Measurements from ENCODE around the gene SPIN1.
A peak's percentile ranks its signal among the peaks of the same experiment; 100 is the strongest.

Gene SPIN1

DNA sequence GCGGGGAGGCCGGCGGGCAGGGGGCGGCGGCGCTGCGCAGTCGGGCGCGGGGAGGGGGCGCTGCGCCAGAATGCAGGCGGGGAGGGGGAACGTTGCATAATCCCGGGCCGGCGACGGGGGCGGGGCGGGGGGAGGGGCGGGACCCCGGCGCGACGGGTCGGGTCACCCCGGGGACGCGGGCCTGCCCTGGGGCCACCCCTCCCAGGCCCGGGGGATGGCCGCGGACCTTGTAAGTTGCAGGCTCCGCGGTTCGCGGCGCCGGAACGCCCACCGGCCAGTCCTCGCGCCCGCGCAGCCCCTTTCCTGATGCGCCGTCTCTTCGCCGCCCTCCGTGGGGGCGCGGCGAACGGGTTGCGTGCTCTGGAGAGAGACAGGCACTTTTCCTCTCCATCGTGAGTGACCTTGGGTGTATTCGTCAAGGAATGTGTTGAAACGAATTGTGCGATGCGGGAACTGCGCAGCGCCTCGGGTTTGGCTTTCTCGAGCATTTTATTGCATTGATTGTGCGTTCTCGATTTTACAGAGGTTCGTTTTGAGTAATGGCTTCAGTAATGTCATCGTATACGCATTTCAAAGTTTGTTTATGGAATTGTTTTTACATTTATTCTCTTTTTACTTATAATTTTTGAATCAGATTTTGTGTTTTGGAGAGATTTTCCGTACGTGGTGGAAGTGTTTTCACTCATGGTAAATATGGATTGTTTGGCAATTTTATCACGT is 802 bp downstream of the SPIN1 start:
- peak; percentile 65 for DNase-seq (ENCODE audit: low spot score)

DNA sequence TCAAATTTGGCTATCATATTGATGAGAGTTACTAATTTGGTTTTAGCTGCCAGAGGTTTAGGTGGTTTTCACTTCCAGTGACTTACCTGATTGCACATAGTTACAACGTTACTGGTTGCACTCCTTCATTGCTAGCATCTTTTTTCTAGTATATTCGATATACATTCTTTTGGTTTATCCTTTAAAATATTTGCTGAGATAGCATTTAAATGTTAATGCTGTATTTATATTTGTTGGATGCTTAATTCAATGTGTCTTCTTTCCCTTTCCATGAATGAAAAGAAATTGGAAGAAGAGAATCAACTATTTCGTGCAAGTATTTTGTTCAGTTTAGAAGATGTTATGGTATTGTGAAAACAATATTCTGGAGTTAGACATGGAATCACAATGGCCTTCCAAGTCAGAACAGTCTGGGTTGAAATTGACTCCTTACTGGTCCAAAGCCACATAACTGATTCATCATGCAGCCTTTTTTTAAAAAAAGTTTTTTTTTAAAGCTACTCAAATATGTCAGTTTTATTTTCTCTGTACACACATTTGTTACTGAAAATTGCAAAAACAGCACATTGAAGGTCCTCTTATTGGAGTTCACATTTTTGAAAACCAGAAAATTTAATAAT is 2.2 kb downstream of the SPIN1 start:
- no peak for DNase-seq (ENCODE audit: low spot score)

DNA sequence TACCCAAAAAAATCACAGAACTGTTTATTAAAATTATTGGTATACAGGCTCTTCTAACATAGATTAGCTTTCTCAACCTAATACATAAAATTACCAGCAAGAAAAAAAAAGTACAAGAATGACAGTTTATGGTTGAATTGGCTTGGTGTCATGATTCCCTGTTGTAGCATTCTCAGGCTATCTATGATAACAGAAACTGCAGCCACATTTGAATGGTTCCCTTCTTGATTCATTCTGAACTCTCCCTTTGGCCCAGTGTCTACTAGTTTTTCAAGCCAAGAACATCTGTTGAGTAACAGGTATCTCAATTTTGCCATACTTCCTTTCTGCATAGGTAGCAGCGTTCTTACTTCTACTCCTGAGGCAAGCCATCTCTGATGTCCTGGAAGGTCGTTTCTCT is 3.0 kb downstream of the SPIN1 start:
- no peak for DNase-seq (ENCODE audit: low spot score)

DNA sequence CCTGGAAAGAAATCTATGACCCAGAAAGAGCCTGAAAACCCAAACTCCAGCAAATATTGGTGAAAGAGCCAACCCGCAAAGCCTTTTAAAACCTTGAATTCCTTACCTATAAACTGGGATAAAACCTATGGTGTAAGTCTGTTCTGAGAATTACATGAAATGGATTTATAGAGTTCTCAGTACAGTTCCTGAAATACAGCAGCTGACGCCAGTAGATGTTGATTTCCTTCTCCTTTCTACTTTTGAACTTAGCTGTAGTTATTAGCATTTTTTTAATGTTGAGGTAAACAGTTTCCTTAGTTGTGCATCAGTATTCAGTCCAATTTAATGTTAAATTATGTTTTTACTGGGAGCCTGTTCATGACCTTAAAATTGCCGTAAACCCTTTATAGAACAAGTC is 3.7 kb downstream of the SPIN1 start:
- DNase-seq (ENCODE audit: low spot score), result no peak

DNA sequence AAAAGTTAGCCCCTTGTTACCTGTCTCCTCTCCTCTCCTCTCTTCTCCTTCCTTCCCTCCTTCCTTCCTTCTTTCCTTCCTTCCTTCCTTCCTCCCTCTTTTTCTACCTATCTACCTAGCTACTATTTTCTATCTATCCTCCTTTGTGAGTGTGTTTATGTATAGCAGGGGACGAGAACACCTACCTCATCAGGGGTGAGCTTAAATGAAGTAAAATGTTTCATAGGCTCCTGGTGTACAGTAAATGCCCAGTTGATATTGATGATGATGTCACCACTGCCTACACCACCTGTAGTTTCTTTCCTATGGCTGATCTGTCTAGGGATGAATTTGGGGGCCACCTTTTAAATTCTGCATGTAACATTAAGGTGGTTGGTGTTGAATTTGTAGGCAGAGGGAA is 4.3 kb downstream of the SPIN1 start:
- DNase-seq (ENCODE audit: low spot score), result no peak

DNA sequence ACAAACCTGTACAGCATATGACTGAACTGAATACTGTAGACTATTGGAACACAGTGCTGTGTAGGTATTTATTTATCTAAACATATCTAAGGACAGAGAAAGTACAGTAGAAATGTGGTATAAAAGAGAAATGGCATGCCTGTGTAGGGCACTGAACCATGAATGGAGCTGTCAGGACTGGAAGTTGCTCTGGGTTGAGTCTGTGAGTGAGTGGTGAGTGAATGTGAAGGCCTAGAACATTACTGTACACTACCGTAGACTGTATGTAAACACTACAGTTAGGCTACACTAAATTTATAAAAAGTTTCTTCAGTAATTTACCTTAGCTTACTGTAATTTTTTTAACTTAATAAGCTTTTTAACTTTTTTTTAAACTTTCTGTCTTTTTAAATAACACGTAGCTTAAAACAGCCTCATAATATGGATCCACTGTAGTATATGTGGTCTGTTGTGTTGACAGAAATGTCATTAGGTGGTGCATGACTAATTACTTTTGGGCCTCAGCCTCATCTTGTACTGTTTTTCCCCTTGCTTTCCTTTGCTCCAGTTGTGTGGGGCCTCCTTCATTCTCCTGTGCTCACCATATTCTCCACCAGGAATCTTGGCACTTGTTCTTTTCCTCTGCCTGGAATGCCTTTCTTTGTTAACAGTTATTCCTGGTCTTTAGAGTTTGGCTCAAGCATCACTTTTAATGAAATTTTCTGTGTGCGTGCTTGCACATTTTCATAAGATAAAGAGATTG is 8.8 kb downstream of the SPIN1 start:
- DNase-seq (ENCODE audit: low spot score), result no peak

DNA sequence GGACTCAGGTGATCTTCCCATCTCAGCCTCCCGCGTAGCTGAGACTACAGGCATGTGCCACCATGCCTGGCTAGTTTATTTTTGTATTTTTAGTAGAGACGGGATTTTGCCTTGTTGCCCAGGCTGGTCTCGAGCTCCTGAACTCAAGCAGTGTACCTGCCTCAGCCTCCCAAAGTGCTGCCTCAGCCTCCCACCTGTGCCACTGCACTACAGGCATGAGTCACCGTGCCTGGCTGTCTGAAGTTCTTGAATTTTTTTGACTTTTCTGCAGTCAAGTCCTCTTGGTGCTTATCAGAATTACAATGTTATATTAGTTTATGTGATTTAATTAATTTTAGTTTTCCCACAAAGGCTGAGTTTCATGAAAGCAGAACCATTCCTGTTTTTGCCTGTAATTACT is 9.8 kb downstream of the SPIN1 start:
- DNase-seq (ENCODE audit: low spot score), result no peak

DNA sequence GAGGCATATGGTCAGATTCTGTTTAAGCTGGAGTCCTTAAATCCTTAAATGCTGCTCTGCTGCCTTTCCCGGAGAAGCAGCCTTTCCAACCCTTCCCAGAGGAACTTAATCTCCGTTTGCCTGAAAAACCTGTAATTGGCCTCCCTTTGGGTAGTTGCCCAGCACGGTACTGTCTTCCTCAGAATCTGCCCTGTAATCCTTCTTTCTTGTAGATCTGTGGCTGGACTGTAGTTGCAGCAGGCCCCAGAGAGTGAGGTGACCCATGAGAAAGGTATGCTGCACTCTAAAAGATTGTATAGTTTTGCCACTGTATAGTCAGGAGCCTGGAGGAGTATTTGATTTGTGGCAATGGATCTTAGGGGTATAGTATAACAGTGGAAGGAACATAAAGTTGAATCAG is 11.7 kb downstream of the SPIN1 start:
- no peak for DNase-seq (ENCODE audit: low spot score)

DNA sequence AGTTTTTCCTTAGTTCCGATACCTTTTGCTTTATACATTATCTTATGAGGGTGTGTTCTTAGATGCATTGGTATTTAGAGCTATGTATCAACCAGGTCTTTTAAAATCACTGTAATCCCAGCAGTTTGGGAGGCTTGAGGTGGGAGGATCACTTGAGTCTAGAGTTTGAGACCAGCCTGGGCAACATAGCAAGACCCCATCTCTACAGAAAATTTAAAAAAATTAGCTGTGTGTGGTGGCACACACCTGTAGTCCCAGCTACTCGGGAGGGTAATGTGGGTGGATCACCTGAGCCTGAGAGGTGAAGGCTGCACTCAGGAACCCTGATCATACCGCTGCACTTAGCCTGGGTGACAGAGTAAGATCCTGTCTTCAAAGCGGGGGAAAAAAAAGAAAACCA is 15.1 kb downstream of the SPIN1 start:
- DNase-seq (ENCODE audit: low spot score), result no peak

DNA sequence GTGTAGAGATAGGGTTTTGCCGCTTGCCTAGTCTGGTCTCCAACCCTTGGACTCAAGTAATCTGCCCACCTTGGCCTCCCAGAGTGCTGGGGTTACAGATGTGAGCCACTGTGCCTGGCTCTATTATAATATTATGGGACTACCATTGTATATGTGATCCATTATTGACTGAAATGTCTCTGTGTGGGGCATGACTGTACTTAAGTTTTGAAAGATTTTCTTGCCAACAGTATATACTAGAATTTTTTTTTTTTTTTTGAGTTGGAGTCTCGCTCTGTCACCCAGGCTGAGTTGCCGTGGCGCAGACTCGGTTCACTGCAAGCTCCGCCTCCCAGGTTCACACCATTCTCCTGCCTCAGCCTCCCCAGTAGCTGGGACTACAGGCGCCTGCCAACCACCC is 17.8 kb downstream of the SPIN1 start:
- no peak for DNase-seq (ENCODE audit: low spot score)

DNA sequence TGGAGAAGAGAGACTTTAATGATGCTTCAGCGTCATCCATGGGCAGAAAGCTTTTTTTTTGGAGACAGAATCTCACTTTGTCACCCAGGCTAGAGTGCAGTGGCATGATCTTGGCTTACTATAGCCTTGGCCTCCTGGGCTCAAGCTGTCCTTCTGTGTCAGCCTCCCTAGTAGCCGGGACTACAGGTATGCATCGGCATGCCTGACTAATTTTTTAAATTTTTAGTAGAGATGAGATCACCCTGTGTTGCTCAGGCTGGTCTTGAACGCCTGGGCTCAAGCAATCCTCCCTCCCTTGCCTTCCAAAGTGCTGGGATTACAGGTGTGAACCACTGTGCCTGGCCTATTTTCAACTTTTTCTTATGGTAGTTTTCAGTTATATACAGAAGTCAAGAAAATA is 23.2 kb downstream of the SPIN1 start:
- DNase-seq (ENCODE audit: low spot score), result no peak

DNA sequence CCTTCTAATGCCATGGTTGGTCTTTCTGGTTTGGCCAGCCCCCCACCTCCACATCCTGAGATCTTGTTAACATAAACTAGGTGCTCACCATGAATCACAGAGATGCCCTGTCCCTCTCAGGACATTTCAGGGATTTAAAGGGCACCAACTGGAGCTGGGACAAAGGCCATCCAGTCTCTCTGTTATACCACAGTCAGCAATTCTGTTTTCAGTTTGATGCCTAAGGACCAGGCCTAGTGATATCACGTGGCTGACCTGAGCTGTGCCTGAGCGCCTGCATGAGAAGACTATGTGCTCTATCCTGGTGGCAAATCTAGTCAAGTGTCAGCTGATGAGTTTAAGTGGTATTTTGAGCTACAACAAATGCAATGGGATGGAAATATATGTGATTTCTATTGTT is 26.1 kb downstream of the SPIN1 start:
- DNase-seq (ENCODE audit: low spot score), result no peak

DNA sequence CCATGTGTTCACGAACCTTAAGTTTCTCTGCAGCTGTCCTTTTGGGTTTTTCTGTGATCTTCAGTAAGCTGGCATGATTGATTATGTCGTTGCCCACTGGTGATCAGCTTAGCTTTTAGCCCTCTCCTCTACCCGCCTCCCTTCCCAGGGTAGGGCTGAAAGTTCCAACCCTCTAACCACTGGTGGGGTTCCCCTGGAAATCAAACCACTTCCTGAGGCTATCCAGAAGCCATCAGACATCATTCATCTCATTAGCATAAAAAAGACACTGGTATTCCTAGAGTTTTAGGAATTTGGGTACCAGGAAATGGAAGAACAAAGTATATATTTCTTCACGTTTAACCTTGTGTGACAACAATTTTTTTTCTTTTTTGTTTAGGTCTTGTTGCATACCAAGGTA is 29.8 kb downstream of the SPIN1 start:
- DNase-seq (ENCODE audit: low spot score), result no peak

DNA sequence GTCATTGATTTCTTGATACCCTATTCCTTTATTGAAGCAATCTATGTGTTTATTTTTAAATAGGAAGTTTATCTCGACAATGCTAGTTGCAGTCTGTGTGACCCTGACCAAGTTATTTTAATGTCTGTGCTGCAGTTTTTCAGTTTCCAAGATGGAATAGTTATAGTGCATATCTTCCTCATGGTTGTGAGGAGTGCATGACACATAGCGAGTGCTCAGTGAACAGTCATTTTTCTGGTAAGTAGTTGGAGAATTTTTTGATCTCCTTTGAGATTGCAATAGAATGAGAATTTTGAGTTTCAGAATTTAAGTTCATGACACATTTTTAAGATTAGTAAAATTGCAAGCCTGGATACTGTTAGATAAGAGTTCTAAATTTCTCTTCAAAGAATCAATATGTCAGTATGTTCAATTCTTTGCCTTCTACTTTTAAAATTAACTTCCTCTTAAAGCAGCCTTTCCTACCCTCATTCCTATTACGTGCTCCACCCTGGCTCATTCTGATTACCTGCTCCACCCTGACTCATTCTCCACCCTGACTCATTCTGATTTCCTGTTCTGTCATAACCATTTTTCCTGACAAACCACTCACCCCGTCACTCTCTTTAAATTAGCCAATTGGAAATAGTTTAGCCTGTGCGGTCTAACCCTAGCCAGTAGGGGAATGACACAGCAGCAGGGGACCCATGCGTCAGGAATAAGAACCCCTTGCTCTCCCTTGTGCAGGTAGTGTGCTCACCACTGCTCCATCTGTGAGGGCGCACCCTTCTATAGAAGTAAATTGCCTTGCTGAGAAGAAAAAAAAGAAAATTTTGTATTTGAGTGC is 30.7 kb downstream of the SPIN1 start:
- no peak for DNase-seq (ENCODE audit: low spot score)

DNA sequence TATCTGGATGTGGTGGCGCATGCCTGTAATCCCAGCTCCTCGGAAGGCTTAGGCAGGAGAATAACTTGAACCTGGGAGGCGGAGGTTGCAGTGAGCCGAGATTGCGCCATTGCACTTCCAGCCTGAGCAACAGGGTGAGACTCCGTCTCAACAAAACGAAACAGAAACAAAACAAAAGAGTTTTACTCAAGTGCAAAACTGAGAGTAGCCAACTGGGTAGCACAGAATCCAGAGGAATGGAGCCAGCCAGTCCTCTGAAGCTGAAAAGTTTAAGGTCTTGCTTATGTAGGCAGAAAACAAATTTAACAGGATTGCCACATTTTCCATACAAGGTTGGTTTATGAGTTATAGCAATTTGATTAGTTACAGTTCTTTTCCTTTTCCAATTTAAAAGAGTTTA is 32.0 kb downstream of the SPIN1 start:
- DNase-seq (ENCODE audit: low spot score), result no peak

DNA sequence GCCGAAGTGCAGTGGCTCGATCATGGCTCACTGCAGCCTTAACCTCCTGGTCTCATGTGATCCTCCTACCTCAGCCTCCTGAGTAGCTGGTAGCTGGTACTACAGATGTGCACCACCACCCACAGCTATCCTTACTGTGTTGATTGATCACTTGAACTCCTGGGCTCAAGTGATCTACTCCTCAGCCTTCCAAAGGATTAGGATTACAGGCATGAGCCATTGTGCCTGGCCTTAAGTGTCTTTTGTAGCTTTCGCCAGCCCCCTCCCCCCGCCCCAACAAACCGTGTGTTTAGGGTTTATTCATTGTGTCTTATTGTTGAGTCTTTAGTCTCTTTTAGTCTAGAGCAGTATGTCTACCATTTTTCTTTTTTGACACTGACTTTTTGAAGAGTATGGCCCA is 33.1 kb downstream of the SPIN1 start:
- no peak for DNase-seq (ENCODE audit: low spot score)

DNA sequence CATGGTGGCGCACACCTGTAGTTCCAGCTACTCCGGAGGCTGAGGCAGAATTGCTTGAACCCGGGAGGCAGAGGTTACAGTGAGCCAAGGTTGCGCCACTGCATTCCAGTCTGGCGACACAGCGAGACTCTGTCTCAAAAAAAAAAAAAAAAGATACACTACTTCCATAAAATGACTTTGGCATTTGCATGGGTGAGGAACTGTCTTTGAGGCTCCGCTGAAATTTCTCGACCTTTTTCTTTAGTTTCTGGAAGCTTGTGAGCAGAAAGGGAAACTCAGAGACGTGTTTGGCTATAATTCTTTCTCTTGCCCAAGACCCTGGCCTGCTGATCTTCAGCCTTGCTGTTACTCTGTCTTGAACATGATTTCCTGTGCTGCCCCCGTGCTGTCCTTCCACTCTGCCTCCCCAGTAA is 37.3 kb downstream of the SPIN1 start:
- DNase-seq (ENCODE audit: low spot score), result no peak

DNA sequence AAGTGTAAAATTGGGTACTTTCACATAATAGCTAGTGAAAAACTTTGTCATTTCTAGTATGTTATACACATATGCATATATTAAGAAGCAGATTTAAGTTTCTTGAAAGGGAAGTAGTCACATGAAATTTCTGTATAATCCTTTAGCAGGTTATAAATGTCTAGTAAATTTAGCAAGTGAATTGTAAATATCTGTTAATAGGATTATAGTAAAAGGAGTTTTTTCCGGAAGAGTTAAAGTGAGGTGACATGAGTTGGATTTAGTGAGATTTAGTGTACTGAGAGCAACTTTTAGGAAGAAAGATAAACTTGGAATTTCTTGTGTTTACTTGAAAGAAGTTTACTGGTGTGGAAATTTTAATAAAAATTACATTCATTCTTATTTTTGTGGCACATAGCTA is 38.4 kb downstream of the SPIN1 start:
- DNase-seq (ENCODE audit: low spot score), result no peak

DNA sequence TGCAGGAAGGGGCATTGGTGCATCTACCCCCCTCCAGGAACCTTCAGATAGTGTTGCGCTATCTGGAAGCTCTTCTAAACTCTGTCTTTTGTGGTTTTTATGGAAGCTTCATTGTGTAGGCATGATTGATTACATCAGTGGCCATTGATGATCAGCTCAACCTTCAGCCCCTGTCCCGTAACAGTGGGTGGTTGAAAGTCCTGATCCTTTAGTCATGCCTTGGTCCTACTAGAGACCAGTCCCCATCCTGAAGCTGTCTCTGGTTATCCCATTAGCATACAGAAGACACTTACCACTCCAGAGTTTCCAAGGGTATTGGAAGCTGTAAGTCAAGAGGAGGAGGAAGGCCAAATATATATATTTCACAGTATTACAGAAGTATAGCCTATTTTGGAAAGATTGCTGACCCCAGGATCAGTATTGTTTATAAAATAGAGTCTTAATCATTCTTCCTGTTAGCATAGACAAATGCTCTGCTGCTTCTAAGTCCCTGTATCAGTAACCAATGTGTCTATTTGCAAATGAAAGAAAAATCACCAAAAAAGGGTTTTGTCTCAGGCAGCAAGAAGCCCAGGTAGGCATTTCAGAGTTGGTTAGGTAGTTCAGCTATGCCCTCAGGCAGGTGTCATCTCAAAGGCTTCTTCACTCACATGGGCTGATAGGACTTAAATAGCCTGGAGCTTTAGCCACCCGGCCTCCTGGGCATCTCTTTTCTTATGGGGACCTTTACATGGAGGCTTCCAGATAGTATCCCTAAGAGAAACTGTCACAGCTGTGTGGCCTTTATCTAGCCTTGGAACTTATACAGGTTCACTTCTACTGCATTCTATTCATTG is 41.6 kb downstream of the SPIN1 start:
- no peak for DNase-seq (ENCODE audit: low spot score)

DNA sequence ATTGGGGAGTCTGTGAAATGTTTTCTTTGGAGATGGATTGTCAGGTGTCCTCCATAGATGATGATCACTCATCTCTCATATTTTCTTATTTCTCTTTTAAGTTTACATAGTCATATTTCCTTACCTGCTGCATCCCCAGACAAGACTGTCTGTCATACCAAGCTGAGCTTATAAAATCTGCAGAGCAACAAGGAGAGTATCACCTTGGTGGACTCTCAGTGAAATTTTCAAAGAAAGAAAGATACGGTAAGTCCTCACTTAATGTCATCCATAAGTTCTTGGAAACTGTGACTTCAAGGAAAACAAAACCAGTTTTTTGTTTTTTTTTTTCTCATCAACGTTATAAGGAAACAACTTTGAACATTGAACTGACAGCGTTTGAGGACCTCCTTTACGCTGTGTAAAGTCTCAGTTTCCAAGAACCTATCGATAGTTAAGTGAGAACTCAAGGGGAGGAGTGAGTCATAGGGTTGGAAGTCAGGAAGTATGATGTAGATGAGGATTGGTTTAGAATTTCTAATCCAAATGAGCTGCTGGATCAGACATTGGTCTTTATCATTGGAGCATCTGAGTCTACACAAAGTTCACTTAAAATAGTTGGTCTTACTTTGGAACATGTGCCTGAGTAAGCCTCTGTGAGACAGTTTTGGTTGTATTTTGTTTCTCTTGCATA is 45.5 kb downstream of the SPIN1 start:
- no peak for DNase-seq (ENCODE audit: low spot score)

DNA sequence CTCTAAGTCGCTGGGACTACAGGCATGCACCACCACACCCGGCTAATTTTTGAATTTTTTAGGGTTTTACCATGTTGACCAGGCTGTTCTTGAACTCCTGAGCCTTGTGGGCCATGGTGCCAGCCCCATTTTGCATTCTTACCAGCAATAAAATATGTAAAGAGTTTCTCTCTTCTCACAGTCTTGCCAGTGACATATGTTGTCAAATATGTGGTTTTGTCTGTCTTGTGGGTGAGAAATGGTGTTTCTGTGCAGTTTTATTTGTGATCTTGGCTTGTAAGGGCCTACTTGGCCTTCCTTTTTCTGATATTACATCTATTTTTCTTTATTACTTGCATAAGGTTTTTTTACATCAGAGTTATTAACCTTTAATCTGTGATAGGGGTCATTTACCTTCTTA is 47.1 kb downstream of the SPIN1 start:
- DNase-seq (ENCODE audit: low spot score), result no peak

Data from HuH-7 (cell line).